ENCODE measurements around the gene PEPD.

The PEPD gene

DNA sequence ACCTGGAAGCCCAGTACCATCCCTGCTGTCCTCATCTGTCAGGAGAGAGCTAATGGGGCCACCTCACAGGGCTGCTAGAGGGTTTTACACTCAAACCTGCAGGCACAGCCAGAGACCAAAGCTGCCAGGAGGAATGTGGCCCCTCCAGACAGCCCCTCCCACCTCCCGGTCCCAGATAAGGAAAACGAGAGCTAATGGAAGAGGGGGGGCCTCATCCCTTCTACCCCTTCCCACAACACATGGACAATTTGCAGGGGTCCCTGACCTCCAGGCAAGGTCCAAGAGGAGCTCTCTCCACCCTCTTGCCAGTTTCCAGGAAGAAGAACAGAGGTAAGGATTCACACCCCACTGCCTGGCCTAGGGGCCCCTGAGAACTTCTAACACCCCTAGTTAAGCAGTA lies 1.6 kb upstream of the PEPD start:
- TF ChIP-seq, protein P1, sequence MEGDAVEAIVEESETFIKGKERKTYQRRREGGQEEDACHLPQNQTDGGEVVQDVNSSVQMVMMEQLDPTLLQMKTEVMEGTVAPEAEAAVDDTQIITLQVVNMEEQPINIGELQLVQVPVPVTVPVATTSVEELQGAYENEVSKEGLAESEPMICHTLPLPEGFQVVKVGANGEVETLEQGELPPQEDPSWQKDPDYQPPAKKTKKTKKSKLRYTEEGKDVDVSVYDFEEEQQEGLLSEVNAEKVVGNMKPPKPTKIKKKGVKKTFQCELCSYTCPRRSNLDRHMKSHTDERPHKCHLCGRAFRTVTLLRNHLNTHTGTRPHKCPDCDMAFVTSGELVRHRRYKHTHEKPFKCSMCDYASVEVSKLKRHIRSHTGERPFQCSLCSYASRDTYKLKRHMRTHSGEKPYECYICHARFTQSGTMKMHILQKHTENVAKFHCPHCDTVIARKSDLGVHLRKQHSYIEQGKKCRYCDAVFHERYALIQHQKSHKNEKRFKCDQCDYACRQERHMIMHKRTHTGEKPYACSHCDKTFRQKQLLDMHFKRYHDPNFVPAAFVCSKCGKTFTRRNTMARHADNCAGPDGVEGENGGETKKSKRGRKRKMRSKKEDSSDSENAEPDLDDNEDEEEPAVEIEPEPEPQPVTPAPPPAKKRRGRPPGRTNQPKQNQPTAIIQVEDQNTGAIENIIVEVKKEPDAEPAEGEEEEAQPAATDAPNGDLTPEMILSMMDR (conservative IDR thresholded peaks at IDR 0.05; ENCODE audit: low read depth) = no peak
- ChIA-PET CTCF (no interaction called here), POLR2A (ENCODE audit: low non-redundant PET) (no interaction called here)

DNA sequence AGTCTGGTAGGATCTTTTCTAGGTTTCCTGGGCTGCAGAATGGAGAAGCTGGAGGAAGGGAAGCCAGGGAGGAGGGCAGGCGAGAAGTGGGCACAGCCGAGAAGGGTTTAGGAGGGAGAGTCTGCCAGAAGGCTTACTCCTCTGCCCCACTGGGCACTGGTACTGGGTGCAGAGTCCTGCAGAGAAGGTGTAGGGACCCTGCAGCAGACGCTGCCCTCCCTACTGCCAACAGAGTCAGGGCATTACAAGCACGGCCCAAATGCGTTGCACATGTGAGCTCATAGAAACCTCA lies 726 bp upstream of the PEPD start:
- ChIA-PET CTCF (interaction anchor here (0.5 to 1.0 kb wide), 2 partner anchors 249 to 264 kb away, joined by 3 to 5 read pairs; no protein-coding TSS in a partner anchor), POLR2A (ENCODE audit: low non-redundant PET) (no interaction called here)
- TF ChIP-seq, protein P1 (conservative IDR thresholded peaks at IDR 0.05; ENCODE audit: low read depth) = no peak
- no peak for DNase-seq (ENCODE audit: low spot score)
- no peak overlapping the region for H3K27ac ChIP-seq

More for the DNA sequence above, 1.6 kb upstream of the PEPD start:
- H3K27ac ChIP-seq = no peak overlapping the region
- DNase-seq (ENCODE audit: low spot score) = no peak

DNA sequence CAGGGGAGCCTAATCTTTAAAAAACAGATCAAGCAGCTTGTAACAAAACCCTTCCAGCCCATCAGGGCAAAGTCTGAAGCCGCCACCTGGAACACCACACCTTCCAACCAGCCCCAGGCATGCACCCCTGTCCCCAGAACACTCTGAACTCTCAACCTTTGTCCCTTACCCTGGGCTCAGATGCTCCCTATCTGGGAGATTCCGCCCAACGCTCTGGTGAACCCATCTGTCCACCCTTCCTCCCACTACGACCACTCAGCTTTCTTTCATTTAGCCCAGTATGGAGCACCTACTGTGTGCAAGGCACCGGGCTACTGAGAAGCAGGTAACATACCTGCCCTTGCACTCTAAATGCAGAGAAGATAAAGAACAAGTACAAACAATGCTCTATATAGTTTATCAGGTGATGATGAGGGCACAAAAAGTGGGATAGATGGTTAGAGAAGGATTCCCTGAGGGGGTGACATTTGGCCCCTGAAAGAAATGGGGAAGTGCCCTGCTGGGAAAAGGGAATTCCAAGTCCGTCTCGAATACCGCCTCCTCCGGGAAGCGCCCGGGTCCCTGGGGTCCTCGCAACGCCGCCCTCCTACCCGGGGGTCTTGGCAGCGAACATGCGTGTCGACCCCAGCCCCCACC lies 629 bp downstream of the PEPD start:
- CTCF ChIA-PET = no interaction called here
- H3K27ac ChIP-seq = no peak overlapping the region

DNA sequence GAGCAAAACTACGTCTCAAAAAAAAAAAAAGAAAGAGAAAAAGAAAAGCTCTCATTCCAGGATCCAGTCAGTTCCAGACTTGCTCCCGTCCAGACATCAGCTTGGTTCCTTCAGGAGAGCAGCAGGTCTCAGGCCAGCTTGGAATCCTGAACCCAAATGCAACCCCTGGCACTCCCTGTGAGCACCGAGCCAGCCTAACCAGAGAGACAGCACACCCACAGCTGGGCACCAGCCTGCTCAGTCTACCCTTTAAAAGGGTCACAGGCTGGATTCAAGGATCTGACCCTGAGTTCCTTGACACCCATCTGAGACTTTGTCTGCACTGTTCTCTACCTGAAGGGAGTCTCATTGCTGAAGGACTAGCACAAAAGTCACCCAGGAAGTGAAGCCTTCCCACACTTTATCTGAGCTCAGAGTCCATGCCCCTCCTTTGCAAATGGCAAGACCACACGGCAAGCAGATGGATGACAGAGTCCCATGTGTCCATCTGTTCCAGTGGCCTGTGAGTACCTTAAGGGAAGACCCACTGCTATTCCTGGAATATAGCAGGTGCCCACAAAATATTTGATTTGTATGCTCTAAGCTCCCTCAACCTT lies 1.4 kb downstream of the PEPD start:
- CTCF ChIA-PET = interaction anchor here (0.7 kb wide), 1 partner anchor 95 kb away, joined by 3 read pairs; no protein-coding TSS in a partner anchor
- TF ChIP-seq, protein P1 (conservative IDR thresholded peaks at IDR 0.05; ENCODE audit: low read depth) = no peak

More for the DNA sequence above, 629 bp downstream of the PEPD start:
- DNase-seq (ENCODE audit: low spot score) = no peak
- TF ChIP-seq, protein P1 (conservative IDR thresholded peaks at IDR 0.05; ENCODE audit: low read depth) = no peak
- POLR2A ChIA-PET (ENCODE audit: low non-redundant PET) = no interaction called here

DNA sequence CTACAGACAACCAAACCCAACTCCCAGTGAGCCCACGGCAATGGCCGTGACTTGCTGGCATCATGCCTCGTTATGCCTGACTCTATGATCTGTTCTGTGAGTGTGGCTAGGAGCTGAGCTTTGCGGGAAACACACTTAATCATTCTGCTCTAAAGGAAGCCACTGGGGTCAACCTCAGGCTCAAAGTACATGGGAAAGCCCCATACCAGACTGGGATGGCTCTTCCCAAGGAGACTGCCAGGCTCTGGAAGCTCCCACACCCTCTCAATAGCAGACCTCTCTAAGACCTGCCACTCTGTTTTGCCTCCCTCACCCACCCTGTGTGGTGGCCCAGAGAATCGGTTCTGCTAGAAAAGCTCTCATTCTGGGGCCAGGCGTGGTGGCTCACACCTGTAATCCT lies 2.2 kb downstream of the PEPD start:
- DNase-seq (ENCODE audit: low spot score) = no peak
- ChIA-PET POLR2A (ENCODE audit: low non-redundant PET) (no interaction called here), CTCF (interaction anchor here (0.6 to 0.7 kb wide), 2 partner anchors 9 to 95 kb away, joined by 3 read pairs; no protein-coding TSS in a partner anchor)
- TF ChIP-seq, protein P1 (conservative IDR thresholded peaks at IDR 0.05; ENCODE audit: low read depth) = no peak
- H3K27ac ChIP-seq = no peak overlapping the region

More for the DNA sequence above, 1.4 kb downstream of the PEPD start:
- POLR2A ChIA-PET (ENCODE audit: low non-redundant PET) = no interaction called here
- no peak overlapping the region for H3K27ac ChIP-seq
- no peak for DNase-seq (ENCODE audit: low spot score)

DNA sequence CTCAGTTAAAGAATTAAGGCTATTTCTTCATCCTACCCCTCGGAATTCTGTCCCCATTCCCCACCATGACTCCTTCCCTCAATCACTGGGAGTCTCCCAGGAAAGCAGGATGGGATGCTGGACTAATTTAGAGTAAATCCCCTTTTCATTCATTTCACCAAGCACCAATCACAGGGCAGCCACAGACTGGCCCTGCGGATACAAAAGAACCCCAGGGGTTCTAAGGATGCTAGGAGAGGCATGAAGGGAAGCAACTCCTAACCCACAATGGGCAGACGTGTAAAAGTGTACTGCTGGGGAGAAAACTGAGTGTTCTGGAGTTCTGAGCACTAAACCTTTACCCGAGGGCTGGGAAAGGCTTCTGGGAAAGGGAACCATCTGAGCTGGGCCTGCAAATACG lies 3.0 kb downstream of the PEPD start:
- no peak overlapping the region for H3K27ac ChIP-seq
- ChIA-PET CTCF (interaction anchor here (0.6 kb wide), 1 partner anchor 12 kb away, joined by 4 read pairs; no protein-coding TSS in a partner anchor), POLR2A (ENCODE audit: low non-redundant PET) (no interaction called here)
- TF ChIP-seq, protein P1 (conservative IDR thresholded peaks at IDR 0.05; ENCODE audit: low read depth) = no peak
- no peak for DNase-seq (ENCODE audit: low spot score)
